Hematopoietic multipotent progenitor cell treated with erythropoietin and hydrocortisone succinate and interleukin-3 and kit ligand, for 8 days (in vitro differentiated cells): Measurements from ENCODE around the gene CCDC57.

Experiments
- DNase-seq: peaks from one replicate; pipeline ENCODE4 v3.0.0-alpha.2; 2015

The CCDC57 gene

DNA sequence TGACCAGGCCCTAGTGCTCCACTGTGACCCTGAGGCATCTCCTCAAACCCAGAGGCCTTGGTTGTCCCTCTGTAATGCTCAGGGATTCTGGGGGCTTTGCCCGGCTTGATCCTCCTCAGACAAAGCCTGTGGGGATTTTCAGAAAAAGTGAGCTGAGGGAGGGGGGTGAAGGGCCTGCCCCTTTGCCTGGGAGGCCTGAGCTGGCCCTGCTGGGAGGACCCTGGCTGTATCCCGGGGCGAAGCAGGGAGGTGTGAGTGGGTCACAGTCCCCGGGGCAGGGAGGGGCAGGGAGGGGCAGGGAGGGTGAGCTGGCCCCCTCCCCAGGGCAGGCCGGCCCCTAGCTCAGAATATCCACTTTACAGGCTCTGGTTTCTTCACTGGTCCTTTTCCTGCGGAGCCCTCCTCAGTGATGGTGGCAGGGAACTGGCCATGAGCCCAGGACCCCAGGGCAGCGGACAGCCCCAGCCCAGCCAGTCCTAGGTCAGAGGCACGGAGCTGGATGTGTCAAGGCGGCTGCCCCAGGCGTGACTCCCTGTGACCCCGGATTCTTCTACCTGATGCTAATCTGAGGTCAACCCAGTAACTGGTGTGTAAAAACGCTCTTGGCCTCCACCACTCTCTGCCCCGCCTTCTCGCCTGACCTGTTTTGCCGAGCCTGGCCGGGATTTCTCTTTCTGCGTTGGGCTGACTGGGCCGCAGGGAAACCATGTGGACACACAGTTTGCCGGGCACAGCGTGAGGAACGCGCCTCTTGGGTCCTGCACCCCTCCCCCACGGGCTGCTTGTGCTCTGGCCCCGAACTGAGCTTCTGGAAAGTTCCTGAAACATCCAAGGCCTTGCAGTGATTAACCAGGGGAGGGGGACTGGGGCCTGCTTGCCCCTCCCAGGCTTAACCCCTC lies 108.8 kb downstream of the CCDC57 start:
- DNase-seq, result no peak

DNA sequence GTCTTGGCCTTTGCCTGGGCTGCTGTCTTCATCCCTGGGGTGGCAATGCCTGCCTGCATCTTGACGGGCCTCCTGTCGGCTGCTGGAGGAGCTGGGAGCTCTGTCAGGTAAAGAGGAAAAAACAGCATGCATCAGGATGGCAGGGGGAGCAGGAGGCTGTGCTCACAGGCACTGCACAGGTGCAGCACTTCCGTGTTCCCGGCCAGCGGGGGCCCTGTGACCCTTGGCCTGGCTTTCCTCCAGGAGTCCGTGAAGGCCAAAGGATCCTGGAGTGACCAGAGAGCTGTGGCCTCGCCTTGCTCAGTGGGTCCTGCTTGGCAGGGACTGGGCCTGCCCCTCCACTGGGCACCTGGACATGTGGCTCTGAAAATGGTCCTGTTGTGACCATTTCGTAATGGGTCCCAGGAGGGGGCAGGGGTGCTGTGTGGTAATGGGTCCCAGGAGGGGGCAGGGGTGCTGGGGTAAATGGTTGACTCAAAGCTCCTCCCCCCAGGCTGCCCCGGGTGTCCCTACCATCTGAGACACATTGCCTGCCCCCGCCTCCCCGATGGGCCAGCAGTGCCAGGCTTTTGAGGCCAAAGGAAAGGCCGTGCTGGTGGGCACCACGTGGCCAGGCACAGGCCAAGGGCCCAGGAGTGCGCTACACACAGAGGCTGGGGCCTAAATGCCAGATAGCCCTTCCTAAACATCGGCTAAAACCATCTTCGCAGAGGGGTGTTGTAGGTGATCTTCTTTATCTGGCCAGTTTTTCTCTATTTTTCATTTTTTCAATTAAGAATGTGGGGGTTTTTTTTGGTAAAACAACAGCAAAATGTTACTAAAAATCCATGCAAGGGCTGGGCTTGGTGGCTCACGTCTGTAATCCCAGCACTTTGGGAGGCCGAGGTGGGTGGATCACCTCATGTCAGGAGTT lies 110.6 kb downstream of the CCDC57 start:
- no peak for DNase-seq

DNA sequence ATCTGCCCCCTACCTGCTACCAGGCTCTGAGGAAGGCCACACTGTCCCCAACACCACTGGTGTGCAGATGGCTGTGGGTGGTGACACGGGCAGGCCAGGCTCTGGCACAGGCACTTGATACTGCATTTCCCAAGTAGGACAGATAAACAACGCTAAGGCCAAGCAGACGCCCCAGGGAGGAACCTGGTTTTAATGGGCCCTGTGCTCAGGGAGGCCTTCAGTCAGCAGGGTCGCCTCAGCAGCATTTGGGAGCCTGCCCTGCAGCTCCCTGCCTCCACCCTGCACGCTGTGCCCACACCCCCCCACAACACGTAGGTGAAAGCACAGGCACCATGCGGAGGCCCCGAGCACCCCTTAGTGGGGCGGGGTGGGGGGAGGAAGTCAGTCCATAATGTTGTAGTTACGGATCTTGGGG lies 111.3 kb downstream of the CCDC57 start:
- peak; percentile 42 for DNase-seq

- DNase-seq, result no peak
These were observed 111.9 kb downstream of the CCDC57 start for GRCh38 chr17:82100502-82101298.

DNA sequence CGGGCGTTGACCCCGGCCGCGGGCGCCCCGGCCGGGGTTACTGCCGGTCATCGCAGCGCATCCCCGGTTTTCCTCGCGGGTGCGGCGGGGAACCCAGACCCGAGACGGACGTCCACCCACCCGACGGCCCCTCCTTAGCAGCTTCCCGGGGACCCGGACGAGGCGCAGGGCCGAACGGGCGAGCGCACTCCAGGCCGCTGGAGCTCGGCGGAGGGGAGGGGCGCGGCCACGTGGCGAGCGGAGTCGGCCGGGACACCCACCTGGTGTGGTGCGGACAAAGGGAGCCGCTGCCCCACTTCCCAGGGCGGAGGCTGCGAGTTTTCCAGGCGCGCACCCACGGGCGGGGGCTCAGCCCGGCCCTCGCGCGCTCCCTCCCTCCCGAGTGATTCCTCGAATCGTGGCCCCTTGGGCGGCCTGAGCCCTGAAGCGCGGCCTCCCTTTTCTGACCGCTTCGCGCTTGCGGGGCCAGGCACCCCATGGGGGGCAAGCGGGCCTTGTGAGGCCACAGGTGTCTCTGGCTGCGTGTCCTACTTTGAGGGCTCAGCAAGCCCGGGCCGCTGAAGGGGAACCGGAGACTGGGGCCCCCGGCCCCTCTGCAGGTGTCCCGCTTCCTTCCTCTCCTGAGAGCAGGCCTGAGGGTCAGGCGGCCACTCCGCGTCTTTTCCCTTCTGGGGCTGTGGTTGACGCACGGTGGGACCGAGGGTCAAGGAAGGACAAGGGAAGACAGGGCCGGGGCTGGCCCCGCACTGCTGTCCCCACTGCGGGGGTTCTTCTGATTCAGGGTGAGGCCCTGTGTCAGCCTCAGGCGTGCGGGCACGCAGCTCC lies 113.5 kb downstream of the CCDC57 start:
- no peak for DNase-seq

GRCh38 chr17:82098169-82098938 lies 114.3 kb downstream of the CCDC57 start, which contains the start of gene FASN:
Gene FASN (minus strand): TSS chr17:82098236. CDS start chr17:82096445, 1,791 bp downstream.
- DNase-seq, result peak; percentile 94

DNA sequence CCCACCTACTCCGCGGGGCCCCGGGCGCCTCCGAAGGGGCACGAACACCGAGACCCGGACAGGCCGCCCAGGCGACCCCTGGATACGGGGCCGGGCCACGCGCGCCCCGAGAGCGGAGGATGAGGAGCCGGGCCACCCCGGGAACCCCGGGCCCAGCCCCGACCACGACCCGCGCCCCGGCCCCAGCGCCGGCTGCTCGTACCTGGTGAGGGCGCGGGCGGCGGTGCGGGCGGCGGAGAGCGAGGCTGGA lies 114.8 kb downstream of the CCDC57 start:
- DNase-seq, result no peak

DNA sequence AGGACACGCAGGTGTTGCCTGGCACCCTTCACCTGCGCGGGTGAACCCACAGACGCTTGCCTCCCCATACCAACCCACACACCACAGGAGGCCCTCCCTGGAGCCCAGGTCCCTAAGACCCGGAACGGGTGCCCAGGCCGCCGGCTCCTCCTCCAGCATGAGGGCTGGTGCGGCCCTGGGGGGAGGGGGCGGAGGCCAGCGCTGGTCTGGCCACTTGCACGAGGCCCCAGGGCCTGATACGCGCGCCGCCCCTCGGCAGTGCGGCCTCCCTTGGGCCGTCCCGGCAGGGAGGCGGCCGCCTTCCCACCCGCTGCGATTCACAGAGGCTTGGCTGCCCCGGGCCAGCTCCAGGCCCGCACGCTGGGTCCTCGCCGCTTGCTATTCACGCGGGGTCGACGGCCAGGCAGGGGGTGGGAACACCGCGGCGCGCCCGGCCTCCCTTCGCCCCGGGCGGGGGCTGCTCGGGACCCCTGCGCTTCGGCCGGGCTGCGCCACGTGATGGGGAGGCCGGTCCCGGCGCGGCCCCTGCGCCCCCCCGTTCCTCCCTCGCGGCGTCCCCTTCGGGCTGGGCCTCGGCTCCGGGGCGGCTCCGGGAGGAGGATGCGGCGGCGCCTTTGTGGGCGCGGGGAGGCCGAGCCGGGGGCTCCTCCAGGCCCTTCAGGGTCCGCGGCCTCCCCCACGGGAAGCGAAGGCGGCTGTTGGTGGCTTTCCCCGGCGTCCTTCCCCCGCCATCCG lies 115.3 kb downstream of the CCDC57 start:
- DNase-seq, result peak; percentile 49

DNA sequence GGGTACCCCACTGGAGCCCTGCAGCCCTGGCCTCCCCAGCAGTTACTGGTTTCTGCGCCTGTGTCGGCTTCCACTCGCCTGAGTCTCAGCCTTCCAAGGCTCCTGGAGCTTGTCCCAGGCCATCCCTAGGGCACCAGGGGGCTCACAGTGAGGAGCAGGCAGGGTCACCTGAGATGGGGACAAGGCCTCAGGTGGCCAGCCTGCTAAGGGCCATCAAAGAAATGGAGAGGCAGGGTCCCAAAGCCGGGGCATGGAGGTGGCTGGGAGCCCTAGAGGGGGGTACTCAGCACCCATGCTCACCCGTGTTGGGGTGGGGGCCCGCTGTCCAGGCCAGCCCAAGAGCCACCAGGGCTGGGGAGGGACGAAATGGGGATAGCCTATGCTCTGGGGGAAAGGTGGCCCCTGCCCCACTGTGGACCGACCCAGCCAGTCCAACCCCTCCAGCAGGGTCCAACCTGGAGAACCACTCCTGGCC lies 115.9 kb downstream of the CCDC57 start:
- DNase-seq, result no peak

GRCh38 chr17:82095777-82096708 lies 116.6 kb downstream of the CCDC57 start:
- DNase-seq, result no peak

DNA sequence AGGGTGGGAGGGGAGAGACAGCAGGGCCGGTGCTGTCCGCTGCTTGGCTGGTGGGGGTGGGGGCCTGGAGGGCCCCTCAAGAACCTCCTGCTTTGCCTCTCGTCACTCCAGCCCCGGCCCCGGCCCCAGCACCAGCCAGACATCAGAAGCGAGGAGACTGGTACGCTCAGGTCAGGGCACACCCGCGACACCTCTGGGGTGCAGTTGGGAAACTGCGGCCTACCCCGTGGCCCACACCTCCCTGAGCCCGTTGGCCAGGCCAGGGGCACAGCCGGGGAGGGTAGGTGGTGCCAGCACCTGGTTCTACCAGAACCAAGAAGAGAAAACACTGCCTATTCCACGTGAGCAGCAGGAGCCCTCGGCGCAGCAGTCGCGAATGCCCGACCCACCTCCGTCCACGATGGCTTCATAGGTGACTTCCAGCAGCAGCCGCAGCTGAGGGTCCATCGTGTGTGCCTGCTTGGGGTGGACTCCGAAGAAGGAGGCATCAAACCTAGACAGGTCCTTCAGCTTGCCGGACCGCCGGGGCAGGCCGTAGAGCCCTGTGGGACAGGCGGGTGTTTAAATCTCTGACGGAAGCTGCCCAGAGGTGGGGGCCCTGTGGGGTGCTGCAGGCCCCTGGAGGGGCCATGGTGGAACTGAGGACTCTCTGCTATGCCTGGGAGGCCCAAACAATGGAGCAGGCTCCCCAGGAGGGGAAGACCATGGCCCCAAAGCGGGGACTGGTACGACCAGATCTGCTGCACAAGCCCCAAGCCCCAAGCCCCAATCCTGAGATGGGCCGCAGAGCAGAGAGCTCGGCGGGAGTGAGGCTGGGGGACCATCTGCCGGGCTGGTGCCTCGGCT lies 117.5 kb downstream of the CCDC57 start:
- no peak for DNase-seq

DNA sequence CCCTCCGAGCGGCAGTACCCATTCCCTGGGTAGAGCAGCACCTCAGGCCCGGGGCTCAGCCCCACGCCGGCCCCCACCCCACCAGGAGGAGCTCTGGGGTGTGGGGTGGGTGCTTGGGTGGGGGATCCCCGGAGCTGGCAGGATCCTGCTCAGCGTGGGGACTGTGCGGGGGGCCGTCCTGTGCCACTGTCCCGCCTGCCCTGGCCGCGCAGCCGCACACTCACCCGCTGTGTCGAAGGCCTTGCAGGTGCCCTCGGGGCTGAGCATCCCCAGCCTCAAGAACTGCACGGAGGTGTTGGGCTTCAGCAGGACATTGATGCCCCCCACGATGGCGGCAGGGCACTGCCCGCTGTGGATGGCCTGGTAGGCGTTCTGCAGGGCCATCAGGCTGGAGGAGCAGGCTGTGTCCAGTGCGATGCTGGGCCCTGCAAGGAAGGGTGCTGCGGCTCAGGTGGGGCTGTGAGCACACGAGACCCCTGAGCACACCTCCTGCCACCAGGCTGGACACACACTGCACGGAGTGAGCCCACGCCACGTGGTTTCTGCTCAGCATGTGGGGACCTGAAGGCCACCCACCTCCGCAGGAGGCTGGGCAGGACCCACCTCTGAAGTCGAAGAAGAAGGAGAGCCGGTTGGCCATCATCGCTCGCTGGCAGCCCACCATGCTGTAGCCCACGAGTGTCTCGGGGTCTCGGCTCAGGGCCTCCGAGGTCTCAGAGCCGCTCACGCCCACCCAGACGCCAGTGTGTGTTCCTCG lies 119.5 kb downstream of the CCDC57 start:
- DNase-seq, result no peak

GRCh38 chr17:82092628-82092994 lies 120.0 kb downstream of the CCDC57 start:
- DNase-seq, result no peak

- DNase-seq, result no peak
These were observed 120.5 kb downstream of the CCDC57 start for GRCh38 chr17:82092094-82092586.

- no peak for DNase-seq
These were observed 121.2 kb downstream of the CCDC57 start for GRCh38 chr17:82091264-82092066.

DNA sequence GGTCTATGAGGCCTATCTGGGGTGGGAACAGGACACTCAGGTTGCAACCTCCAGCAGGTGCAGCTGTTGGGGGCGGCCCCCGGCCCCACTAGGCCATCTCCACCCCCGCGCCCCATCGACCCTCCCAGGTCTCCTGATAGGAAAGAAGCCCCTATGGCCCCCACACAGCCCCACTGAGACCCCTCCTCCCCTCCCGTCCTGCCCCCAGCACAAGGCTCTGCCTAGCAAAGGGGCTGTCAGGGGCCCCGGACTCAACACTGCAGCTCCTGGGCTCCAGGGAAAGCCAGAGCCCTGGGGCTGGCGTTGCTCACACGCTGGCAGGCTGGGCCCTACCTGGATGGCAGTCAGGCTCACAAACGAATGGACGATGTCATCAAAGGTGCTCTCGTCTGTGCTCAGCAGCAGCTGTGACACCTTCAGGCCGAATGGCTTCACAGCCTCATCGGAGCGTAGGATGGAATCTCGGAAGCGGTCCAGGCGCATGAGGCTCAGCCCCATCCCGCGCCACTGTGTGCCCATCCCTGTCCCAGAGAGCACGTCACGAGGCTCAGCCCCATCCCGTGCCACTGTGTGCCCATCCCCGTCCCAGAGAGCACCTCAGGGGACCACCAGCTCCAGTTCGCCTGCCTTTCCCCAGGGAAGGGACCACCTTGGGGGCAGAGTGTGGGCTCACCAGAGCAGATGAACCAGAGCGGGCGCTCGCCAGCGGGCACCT lies 121.9 kb downstream of the CCDC57 start:
- no peak for DNase-seq
